Motor neuron (in vitro differentiated cells): Measurements from ENCODE around the gene THSD7B. TPM values are rescaled to one million over a fixed set of nuclear protein-coding genes. Genes with fewer than 3 reads are reported as not detected.
"Not testable (repeated sequence)": the region's sequence is repeated elsewhere in the genome, so short reads cannot be mapped to it uniquely, and the experiment has no call there.

ENCODE experiments used
- ATAC-seq, 8 experiments: fragments of 200-7000 bp; cut with Tn5 transposase; replicated peaks in 6 of 8; 2 replicates each; pipeline ENCODE4 v1.8.0; 2021; ENCODE audit warnings: mild to moderate bottlenecking in 8 of 8, moderate library complexity in 8 of 8
- H3K27ac ChIP-seq, 2 donors: fragments of 250-450 bp; sonication (Bioruptor Pico); 2 replicates each; pipeline ENCODE4 v1.9.0; 2021; ENCODE audit warnings: antibody characterized with exemption in 2 of 2, mild to moderate bottlenecking in 2 of 2, moderate library complexity in 1 of 2
- H3K4me1 ChIP-seq, 2 donors: fragments of 250-450 bp; sonication (Bioruptor Pico); replicated peaks in 1 of 2; 2 replicates each; pipeline ENCODE4 v1.6.1; 2021; ENCODE audit warnings: antibody characterized with exemption in 2 of 2, mild to moderate bottlenecking in 2 of 2, moderate library complexity in 1 of 2
- H3K4me3 ChIP-seq, 5 donors: fragments of 250-450 bp; sonication (Bioruptor Pico); 2 replicates each; pipeline ENCODE4 v1.9.0; 2021; ENCODE audit warnings: antibody characterized with exemption in 5 of 5, mild to moderate bottlenecking in 5 of 5, moderate library complexity in 4 of 5
- WGBS, 10 experiments: fragments of 450-650 bp; shearing (Covaris generic); methylation state at CpG; one replicate each; pipeline ENCODE4 v1.0.0; 2022; 5-methylcytosine and 5-hydroxymethylcytosine counted together
- in situ Hi-C, 9 experiments: fragments of 400-800 bp; cut with MboI; loops; one replicate each; pipeline ENCODE4 v1.15.0; 2021; ENCODE audit warnings: low sequenced_read_pairs in 9 of 9, low pct_unique_long_range_greater_than_20kb in 2 of 9; ENCODE audit not compliant: unreplicated experiment in 9 of 9
- total RNA-seq, 8 experiments: library from RNA; unstranded; fragments of 300-600 nt; gene quantifications; 2 replicates each; pipeline versions ENCODE4 v1.2.3 to v1.2.4, GENCODE V29; 2022

Gene THSD7B
- total RNA-seq, 8 experiments from 2014 or later, result 0.13 to 1.4 (median 0.31) TPM

GRCh38 chr2:137535897-137536296 is 770.6 kb downstream of the THSD7B start:
- H3K4me3 ChIP-seq, result no peak overlapping the region
- WGBS, 10 experiments, result 0 to 95% (median 59%) methylated on average over 1 to 5 of the region's 5 CpGs; no CpG with 5 or more reads in 4 of the 10 experiments
- peaks cover 2 to 17% of the 10 kb centered on the region in 2 donors for H3K4me1 ChIP-seq
- in situ Hi-C loops, result no loop called here
- ATAC-seq, result no peak
- no peak overlapping the region for H3K27ac ChIP-seq

DNA sequence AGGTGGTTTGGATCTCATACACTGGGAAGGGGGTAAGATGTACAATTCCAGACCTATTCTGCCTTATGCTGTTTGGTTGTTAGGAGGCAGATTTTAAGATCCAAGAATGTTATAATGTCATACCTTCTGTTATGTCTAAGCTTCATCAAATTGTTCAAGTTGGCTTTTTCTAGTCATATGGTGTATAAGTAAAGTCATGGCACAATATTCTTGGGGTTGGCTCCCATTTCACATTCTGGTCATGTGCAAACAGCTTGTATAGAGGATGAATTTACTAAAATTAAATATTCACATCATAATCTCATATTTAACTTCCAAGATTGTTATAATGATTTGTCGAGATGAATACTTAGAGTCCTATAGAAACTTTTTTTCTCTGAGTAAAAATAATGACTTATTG is 774.0 kb downstream of the THSD7B start:
- no peak for ATAC-seq
- Histone ChIP-seq H3K4me3 (no peak overlapping the region), H3K27ac (no peak overlapping the region), H3K4me1 (peaks cover 0 to 17% of the 10 kb centered on the region in 2 donors)
- 0 to 100% (median 50%) methylated on average over 1 of the region's 1 CpG; no CpG with 5 or more reads in 2 of the 10 experiments for WGBS, 10 experiments
- in situ Hi-C loops, result no loop called here

DNA sequence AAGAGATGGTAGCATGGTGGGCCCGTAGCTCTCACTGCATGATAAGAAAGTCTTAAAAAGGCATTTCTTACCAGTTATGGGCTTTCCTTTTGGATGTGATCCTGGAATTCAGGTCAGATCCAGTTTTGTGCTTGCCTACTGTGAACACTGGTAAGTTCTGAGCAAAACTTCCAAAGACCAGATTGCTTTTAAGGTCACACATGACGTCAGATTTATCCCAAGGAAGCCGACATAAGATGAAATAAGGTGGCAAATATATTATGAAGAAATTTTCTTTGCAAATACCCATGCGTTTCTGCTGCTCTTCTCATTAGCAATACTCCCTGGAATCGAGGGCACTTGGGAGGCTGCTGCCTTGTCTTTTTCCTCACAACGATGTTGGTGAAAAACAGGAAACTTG is 782.5 kb downstream of the THSD7B start:
- Histone ChIP-seq H3K4me1 (no peaks in the 10 kb centered on the region), H3K27ac (no peak overlapping the region), H3K4me3 (no peak overlapping the region)
- no peak for ATAC-seq
- in situ Hi-C loops, result no loop called here
- 0 to 100% (median 86%) methylated on average over 1 to 5 of the region's 6 CpGs for WGBS, 10 experiments

- H3K4me1 ChIP-seq, result no peaks in the 10 kb centered on the region
- no peak for ATAC-seq
- H3K27ac ChIP-seq, result no peak overlapping the region
- no peak overlapping the region for H3K4me3 ChIP-seq
- in situ Hi-C loops, result no loop called here
- WGBS, 10 experiments, result 0 to 100% (median 64%) methylated on average over 1 of the region's 1 CpG; no CpG with 5 or more reads in 3 of the 10 experiments
These were observed 801.0 kb downstream of the THSD7B start for GRCh38 chr2:137566387-137566786.

DNA sequence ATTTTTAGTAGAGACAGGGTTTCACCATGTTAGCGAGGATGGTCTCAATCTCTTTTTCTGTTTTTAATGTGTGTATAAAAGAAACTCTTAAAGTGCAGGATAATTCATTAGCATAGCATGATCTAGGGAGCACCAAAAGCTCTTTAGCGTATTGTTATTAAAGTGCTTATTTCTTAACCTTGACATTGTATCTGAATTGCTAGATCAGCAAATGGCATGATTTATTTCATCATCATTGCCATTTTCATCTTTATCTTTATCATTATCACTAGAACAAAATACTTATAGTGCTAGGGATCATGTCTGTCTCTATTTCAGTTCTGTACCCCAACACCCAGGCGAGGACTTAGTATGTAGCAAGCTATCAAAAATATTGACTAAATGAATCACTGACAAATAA is 805.1 kb downstream of the THSD7B start:
- Histone ChIP-seq H3K4me1 (no peaks in the 10 kb centered on the region), H3K4me3 (no peak overlapping the region), H3K27ac (no peak overlapping the region)
- no peak for ATAC-seq
- in situ Hi-C loops, result no loop called here
- 0 to 100% (median 85%) methylated on average over 1 to 3 of the region's 3 CpGs for WGBS, 10 experiments

DNA sequence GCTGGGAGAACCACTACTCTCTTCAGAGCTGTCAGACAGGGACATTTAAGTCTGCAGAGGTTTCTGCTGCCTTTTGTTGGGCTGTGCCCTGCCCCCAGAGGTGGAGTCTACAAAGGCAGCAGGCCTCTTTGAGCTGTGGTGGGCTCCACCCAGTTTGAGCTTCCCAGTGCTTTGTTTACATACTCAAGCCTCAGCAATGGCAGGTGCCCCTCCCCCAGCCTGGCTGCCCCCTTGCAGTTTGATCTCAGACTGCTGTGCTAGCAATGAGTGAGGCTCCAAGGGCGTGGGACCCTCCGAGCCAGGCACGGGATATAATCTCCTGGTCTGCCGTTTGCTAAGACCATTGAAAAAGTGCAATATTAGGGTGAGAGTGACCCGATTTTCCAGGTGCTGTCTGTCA is 822.5 kb downstream of the THSD7B start:
- H3K4me1 ChIP-seq, in situ Hi-C loops, H3K27ac ChIP-seq, ATAC-seq, H3K4me3 ChIP-seq: not testable (repeated sequence)
- 0 to 96% (median 70%) methylated on average over 1 to 4 of the region's 5 CpGs; no CpG with 5 or more reads in 5 of the 10 experiments for WGBS, 10 experiments

DNA sequence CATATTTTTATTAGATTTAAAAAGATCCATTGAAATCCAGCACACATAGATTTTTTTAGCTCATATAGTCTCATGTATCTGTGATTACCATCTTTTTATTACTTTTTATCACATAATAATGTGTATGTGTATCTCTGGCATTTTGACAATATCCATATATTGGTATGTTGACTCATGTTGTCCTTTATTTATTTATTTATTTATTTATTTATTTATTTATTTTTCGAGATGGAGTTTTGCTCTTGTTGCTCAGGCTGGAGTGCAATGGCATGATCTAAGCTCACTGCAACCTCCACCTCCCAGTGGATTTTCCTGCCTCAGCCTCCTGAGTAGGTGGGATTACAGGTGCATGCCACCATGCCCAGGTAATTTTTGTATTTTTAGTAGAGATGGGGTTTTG is 823.2 kb downstream of the THSD7B start:
- ATAC-seq, H3K4me3 ChIP-seq, in situ Hi-C loops, H3K27ac ChIP-seq, H3K4me1 ChIP-seq: not testable (repeated sequence)
- WGBS, 10 experiments, result 0 to 100% (median 49%) methylated on average over 1 of the region's 1 CpG; no CpG with 5 or more reads in 4 of the 10 experiments

- H3K4me1 ChIP-seq, result no peaks in the 10 kb centered on the region
- in situ Hi-C loops, result no loop called here
- no peak overlapping the region for H3K27ac ChIP-seq
- ATAC-seq, result peak in 5 of 8 experiments; percentile 14 to 70 (median 59)
- no peak overlapping the region for H3K4me3 ChIP-seq
These were observed 824.8 kb downstream of the THSD7B start for GRCh38 chr2:137590102-137590501.

- Histone ChIP-seq H3K27ac (no peak overlapping the region), H3K4me3 (no peak overlapping the region), H3K4me1 (peaks cover 0 to 9% of the 10 kb centered on the region in 2 donors)
- 0 to 83% (median 37%) methylated on average over 1 to 2 of the region's 2 CpGs; no CpG with 5 or more reads in 1 of the 10 experiments for WGBS, 10 experiments
- in situ Hi-C loops, result no loop called here
- ATAC-seq, result peak in 5 of 8 experiments; percentile 74 to 99 (median 98)
These were observed 842.5 kb downstream of the THSD7B start for GRCh38 chr2:137607722-137608318.

GRCh38 chr2:137638932-137639331 is 873.6 kb downstream of the THSD7B start:
- 0 to 92% (median 35%) methylated on average over 1 to 3 of the region's 4 CpGs; no CpG with 5 or more reads in 2 of the 10 experiments for WGBS, 10 experiments
- ATAC-seq, result peak in 3 of 8 experiments; percentile 54 to 94 (median 78)
- H3K4me1 ChIP-seq, result peaks cover 0 to 4% of the 10 kb centered on the region in 2 donors
- H3K4me3 ChIP-seq, result no peak overlapping the region
- H3K27ac ChIP-seq, result no peak overlapping the region
- in situ Hi-C loops, result no loop called here

- no peak for ATAC-seq
- WGBS, 10 experiments, result 0 to 100% (median 45%) methylated on average over 2 of the region's 2 CpGs; no CpG with 5 or more reads in 4 of the 10 experiments
- in situ Hi-C loops, result no loop called here
- H3K4me1 ChIP-seq, result peaks cover 0 to 4% of the 10 kb centered on the region in 2 donors
- H3K4me3 ChIP-seq, result no peak overlapping the region
- H3K27ac ChIP-seq, result no peak overlapping the region
These were observed 879.4 kb downstream of the THSD7B start for GRCh38 chr2:137644731-137645130.

GRCh38 chr2:137654046-137654445 is 888.7 kb downstream of the THSD7B start:
- in situ Hi-C loops, result loop anchor here in 2 of 9 experiments (25.0 kb wide), 2 partner anchors 183 to 717 kb away; no protein-coding TSS in a partner anchor
- WGBS, 10 experiments, result 13 to 78% (median 59%) methylated on average over 1 to 2 of the region's 2 CpGs; no CpG with 5 or more reads in 2 of the 10 experiments
- Histone ChIP-seq H3K27ac (no peak overlapping the region), H3K4me3 (no peak overlapping the region), H3K4me1 (no peaks in the 10 kb centered on the region)
- no peak for ATAC-seq

DNA sequence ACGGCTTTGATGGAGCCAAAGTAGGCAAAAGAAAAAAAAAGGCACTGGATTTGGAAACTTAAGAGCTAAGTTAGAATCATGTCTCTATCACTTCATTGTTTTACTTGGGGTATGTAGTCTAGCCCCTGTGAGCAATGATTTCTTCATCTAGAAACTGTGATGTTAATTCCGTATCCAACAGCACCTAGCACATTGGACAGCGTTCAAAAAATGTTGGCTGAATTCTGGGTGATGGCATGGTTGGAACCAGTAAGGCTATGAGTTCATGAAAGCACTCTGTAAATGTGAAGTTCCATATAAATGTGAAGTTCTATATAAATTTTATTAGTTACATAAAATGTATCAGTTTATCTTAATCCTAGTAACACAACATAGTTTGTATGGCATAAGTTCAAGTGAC is 890.5 kb downstream of the THSD7B start:
- in situ Hi-C loops, result loop anchor here in 2 of 9 experiments (25.0 kb wide), 2 partner anchors 181 to 719 kb away; no protein-coding TSS in a partner anchor
- no peaks in the 10 kb centered on the region for H3K4me1 ChIP-seq
- 0 to 97% (median 72%) methylated on average over 1 to 3 of the region's 3 CpGs for WGBS, 10 experiments
- no peak overlapping the region for H3K4me3 ChIP-seq
- no peak for ATAC-seq
- no peak overlapping the region for H3K27ac ChIP-seq

GRCh38 chr2:137658433-137658832 is 893.1 kb downstream of the THSD7B start:
- ATAC-seq, result no peak
- in situ Hi-C loops, result loop anchor here in 2 of 9 experiments (25.0 kb wide), 2 partner anchors 179 to 721 kb away; no protein-coding TSS in a partner anchor
- no peaks in the 10 kb centered on the region for H3K4me1 ChIP-seq
- H3K27ac ChIP-seq, result no peak overlapping the region
- whole genome bisulfite sequencing, 10 experiments, result 32 to 100% (median 95%) methylated on average over 1 to 4 of the region's 4 CpGs
- no peak overlapping the region for H3K4me3 ChIP-seq
